Upper lobe of left lung (tissue), 6 donors: ENCODE data around the gene CCDC90B. TPM values are rescaled to one million over a fixed set of nuclear protein-coding genes. Genes with fewer than 3 reads are reported as not detected.

Experiments used
- ATAC-seq, 2 donors: fragments of 200-7000 bp; cut with Tn5 transposase; one replicate each; pipeline ENCODE4 v1.9.1; 2022; ENCODE audit warnings: mild to moderate bottlenecking in 2 of 2, moderate library complexity in 2 of 2; ENCODE audit not compliant: low FRiP score in 2 of 2
- DNase-seq, 2 donors: peaks; one replicate each; pipeline ENCODE4 v3.0.0-alpha.2; 2019 to 2020
- H3K27ac ChIP-seq, 4 donors: fragments of 200-600 bp; sonication (generic); one replicate each; pipeline ENCODE4 v1.5.1; 2016 to 2019
- H3K27me3 ChIP-seq, 4 donors: fragments of 200-600 bp; sonication (generic); one replicate each; pipeline ENCODE4 v1.5.1; 2017 to 2019
- H3K36me3 ChIP-seq, 4 donors: fragments of 200-600 bp; sonication (generic); one replicate each; pipeline ENCODE4 v1.5.1; 2016 to 2019
- H3K4me1 ChIP-seq, 4 donors: fragments of 200-600 bp; sonication (generic); one replicate each; pipeline ENCODE4 v1.5.1; 2018 to 2019
- H3K4me3 ChIP-seq, 4 donors: fragments of 200-600 bp; sonication (generic); one replicate each; pipeline ENCODE4 v1.5.1; 2017 to 2019; ENCODE audit warnings: mild to moderate bottlenecking in 2 of 4, moderate library complexity in 1 of 4
- H3K9me3 ChIP-seq, 4 donors: fragments of 200-600 bp; sonication (generic); one replicate each; pipeline ENCODE4 v1.5.1; 2018 to 2019
- EP300 ChIP-seq, 4 donors: sonication (generic); formaldehyde crosslinking; IDR thresholded peaks; one replicate each; pipeline ENCODE4 v1.5.1; 2017; ENCODE audit warnings: antibody characterized with exemption in 4 of 4, control low read depth in 2 of 4
- POLR2A ChIP-seq, 4 donors: fragments of 450-650 bp; IDR thresholded peaks; one replicate each; pipeline ENCODE4 v1.5.1; 2016 to 2017; ENCODE audit warnings: antibody characterized with exemption in 4 of 4, mild to moderate bottlenecking in 2 of 4
- POLR2AphosphoS5 ChIP-seq, 2 donors: sonication (generic); formaldehyde crosslinking; IDR thresholded peaks; one replicate each; pipeline ENCODE4 v1.5.1; 2017; ENCODE audit warnings: antibody characterized with exemption in 2 of 2
- WGBS, 2 donors: methylation state at CpG; one replicate each; pipeline ENCODE4 v1.1.5; 2017 to 2018; 5-methylcytosine and 5-hydroxymethylcytosine counted together
- total RNA-seq, 6 donors: library from RNA; depleted of rRNA in 4 of 6; stranded (reverse); fragments of >200 nt in 4 of 6; gene quantifications; one replicate each; pipeline versions ENCODE4 v1.1.0 to v1.2.1, GENCODE V29; 2016 to 2021
- TF ChIP-seq, protein P1 (sequence below), 6 experiments: fragments of 450-650 bp in 4 of 6; fragments of 200-600 bp in 2 of 6; sonication (generic) in 2 of 6; IDR thresholded peaks; one replicate each; pipeline ENCODE4 v1.5.1; 2016 to 2019; ENCODE audit warnings: antibody characterized with exemption in 6 of 6
- donor health status: DM: no; HTN: no; CAD: no; lungs with moderate emphysema.
- donor health status: DM: no; HTN: yes; CAD: no; lungs with severe emphysema.

The CCDC90B gene
- total RNA-seq, 6 donors from 2014 or later, result 8.9 to 40.7 (median 20.9) TPM

DNA sequence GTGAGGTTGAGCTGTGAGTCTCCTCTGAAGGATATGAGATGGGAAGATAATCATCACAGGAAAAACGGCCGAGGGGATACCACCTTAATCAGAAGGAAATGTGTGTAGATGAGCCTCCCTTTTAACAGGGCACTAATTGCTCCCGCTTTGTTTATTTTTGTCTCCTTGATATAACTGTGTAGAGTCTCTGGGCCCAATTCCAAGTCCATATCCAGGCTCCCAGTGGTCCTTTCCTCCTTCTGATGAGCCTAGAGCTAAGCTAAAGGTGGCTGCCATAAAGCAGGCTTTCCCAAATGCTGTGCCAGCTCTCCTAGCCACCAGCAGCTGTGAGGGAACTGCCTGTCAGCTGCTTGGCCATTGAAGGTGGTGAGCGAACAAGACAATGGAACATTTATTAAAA, 17.1 kb upstream of the CCDC90B start:
- Histone ChIP-seq H3K27me3 (no peaks in the 10 kb centered on the region), H3K36me3 (no peaks in the 10 kb centered on the region), H3K9me3 (no peaks in the 10 kb centered on the region), H3K4me3 (no peak overlapping the region), H3K27ac (no peak overlapping the region), H3K4me1 (no peaks in the 10 kb centered on the region)
- TF ChIP-seq POLR2A (IDR thresholded peaks at IDR 0.05) (no peak), POLR2AphosphoS5 (IDR thresholded peaks at IDR 0.05) (no peak), EP300 (IDR thresholded peaks at IDR 0.05) (no peak)
- TF ChIP-seq, protein P1, sequence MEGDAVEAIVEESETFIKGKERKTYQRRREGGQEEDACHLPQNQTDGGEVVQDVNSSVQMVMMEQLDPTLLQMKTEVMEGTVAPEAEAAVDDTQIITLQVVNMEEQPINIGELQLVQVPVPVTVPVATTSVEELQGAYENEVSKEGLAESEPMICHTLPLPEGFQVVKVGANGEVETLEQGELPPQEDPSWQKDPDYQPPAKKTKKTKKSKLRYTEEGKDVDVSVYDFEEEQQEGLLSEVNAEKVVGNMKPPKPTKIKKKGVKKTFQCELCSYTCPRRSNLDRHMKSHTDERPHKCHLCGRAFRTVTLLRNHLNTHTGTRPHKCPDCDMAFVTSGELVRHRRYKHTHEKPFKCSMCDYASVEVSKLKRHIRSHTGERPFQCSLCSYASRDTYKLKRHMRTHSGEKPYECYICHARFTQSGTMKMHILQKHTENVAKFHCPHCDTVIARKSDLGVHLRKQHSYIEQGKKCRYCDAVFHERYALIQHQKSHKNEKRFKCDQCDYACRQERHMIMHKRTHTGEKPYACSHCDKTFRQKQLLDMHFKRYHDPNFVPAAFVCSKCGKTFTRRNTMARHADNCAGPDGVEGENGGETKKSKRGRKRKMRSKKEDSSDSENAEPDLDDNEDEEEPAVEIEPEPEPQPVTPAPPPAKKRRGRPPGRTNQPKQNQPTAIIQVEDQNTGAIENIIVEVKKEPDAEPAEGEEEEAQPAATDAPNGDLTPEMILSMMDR (IDR thresholded peaks at IDR 0.05), result no peak
- WGBS, 2 donors, result 59 to 65% methylated on average over 4 of the region's 4 CpGs
- ATAC-seq (no peak), DNase-seq (no peak)

DNA sequence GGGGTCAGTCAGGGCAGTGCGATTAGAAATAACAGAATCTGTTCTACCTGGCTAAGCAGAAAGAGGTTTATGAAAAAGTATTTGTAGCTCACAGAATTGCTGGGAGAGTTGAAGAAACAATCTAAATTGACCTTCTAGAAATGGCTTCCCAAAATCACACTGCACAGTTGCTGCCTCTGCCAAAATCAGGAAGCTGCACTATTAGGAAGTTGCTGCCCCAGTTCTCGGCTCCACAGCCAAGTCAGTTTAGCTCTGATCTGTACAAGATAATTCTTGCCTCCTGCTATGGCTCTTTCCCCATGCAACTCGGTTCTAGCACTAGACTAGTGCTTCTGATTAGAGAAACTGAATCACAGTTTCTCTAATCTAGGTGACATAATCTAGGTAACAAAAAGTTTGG, 16.0 kb upstream of the CCDC90B start:
- H3K36me3 ChIP-seq, result no peaks in the 10 kb centered on the region
- TF ChIP-seq EP300 (IDR thresholded peaks at IDR 0.05), result no peak
- H3K9me3 ChIP-seq, result no peaks in the 10 kb centered on the region
- no peaks in the 10 kb centered on the region for H3K4me1 ChIP-seq
- no peak overlapping the region for H3K27ac ChIP-seq
- no peak for ATAC-seq
- DNase-seq, result no peak
- 68 to 70% methylated on average over 3 of the region's 3 CpGs for WGBS, 2 donors
- H3K27me3 ChIP-seq, result no peaks in the 10 kb centered on the region
- no peak overlapping the region for H3K4me3 ChIP-seq

DNA sequence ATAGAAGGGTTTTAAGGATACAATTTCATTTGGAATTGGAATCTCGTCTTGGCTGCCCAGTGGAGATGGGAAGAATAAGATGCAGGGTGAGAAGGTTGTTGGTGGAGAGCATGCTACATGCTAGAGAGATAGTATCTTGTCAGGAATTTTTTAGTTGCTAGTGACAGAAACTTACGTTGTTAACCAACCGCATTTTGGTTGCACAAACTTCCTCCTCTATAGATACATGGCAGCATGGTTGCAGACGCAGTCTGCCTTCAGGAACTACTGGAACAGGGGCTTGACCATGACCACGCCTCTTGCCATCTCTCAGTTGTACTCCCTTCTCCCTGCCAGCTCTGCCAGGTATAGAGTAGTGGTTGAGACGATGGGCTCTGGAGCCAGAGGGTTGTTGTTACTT, 13.5 kb upstream of the CCDC90B start:
- ATAC-seq, result no peak
- Histone ChIP-seq H3K36me3 (no peaks in the 10 kb centered on the region), H3K27me3 (no peaks in the 10 kb centered on the region), H3K4me3 (no peak overlapping the region), H3K27ac (no peak overlapping the region), H3K4me1 (no peaks in the 10 kb centered on the region), H3K9me3 (no peaks in the 10 kb centered on the region)
- DNase-seq, result no peak
- 83 to 88% methylated on average over 6 of the region's 6 CpGs for WGBS, 2 donors
- TF ChIP-seq, protein P1 (IDR thresholded peaks at IDR 0.05), result no peak
- TF ChIP-seq EP300 (IDR thresholded peaks at IDR 0.05) (no peak), POLR2A (IDR thresholded peaks at IDR 0.05) (no peak), POLR2AphosphoS5 (IDR thresholded peaks at IDR 0.05) (no peak)

DNA sequence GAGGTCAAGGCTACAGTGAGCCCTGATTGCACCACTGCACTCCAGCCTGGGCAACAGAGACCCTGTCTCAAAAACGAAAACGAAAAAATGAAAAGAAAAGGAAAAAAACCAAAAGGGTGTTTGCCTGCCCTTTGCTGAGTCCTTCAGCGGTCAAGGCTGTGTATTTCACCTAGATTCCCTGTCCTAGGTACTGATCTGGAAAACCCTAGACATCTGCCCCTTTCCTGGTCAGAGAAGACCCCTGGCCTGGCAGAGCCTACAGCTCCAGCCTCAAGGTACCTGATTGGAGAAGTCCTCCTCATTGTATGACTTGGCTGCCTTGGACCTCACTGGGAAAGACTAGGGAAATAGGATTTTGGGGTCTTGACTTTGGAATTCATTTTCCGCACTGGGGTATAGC, 8.0 kb upstream of the CCDC90B start:
- Histone ChIP-seq H3K4me1 (no peaks in the 10 kb centered on the region), H3K9me3 (no peaks in the 10 kb centered on the region), H3K4me3 (no peak overlapping the region), H3K27ac (no peak overlapping the region), H3K27me3 (no peaks in the 10 kb centered on the region), H3K36me3 (no peaks in the 10 kb centered on the region)
- ATAC-seq, result no peak
- TF ChIP-seq POLR2A (IDR thresholded peaks at IDR 0.05) (no peak), POLR2AphosphoS5 (IDR thresholded peaks at IDR 0.05) (no peak), EP300 (IDR thresholded peaks at IDR 0.05) (no peak)
- TF ChIP-seq, protein P1 (IDR thresholded peaks at IDR 0.05), result no peak
- 85 to 90% methylated on average over 3 to 4 of the region's 4 CpGs for WGBS, 2 donors
- DNase-seq, result no peak

DNA sequence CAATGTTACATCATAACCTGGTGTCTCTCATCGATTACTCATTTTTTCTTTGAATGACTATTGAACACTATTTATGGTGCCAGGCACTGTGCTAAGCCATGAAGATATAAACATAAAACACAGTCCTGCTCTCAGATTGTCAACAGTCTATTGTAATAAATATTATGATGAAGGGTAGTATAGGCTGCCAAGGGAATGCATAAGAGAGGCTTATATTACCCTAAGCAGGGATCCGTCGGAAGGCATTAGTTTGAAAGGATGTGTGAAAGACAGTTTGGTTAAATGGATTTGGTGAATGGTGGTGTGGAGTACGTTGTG, 7.2 kb upstream of the CCDC90B start:
- Histone ChIP-seq H3K4me3 (no peak overlapping the region), H3K9me3 (no peaks in the 10 kb centered on the region), H3K27ac (no peak overlapping the region), H3K4me1 (no peaks in the 10 kb centered on the region), H3K36me3 (no peaks in the 10 kb centered on the region), H3K27me3 (no peaks in the 10 kb centered on the region)
- no peak for TF ChIP-seq POLR2A (IDR thresholded peaks at IDR 0.05)
- TF ChIP-seq POLR2AphosphoS5 (IDR thresholded peaks at IDR 0.05), result no peak
- TF ChIP-seq, protein P1 (IDR thresholded peaks at IDR 0.05), result no peak
- no peak for ATAC-seq
- no peak for DNase-seq
- WGBS, 2 donors, result 81 to 83% methylated on average over 4 of the region's 4 CpGs
